NCI-H748 (cell line): Measurements from ENCODE around the gene CBFA2T2.
"Not testable (repeated sequence)": the region's sequence is repeated elsewhere in the genome, so short reads cannot be mapped to it uniquely, and the experiment has no call there.

Source experiments
- DNase-seq: peaks from one replicate; lab custom pipeline; 2025; ENCODE audit not compliant: unreplicated experiment; lab: John Stamatoyannopoulos, UW

The CBFA2T2 gene

DNA sequence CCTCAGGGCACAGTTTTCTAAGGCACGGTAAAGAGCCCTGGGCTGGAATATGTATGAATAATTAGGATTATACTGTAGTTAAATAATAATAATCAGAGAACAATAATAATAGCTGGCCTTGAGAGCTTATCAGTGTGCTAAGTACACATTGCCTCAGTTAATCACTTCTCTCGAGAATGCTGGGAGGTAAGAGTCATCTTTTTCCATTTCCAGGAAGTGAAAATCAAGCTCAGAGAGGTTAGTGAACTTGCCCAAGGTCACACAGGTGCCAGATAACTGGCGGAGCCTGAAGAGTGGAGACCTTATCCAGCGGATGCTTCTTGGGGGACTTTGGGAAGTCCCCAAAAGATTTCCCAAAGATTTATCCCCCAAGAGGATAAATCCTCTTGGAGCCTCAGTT is 19.4 kb upstream of the CBFA2T2 start:
- DNase-seq = no peak

DNA sequence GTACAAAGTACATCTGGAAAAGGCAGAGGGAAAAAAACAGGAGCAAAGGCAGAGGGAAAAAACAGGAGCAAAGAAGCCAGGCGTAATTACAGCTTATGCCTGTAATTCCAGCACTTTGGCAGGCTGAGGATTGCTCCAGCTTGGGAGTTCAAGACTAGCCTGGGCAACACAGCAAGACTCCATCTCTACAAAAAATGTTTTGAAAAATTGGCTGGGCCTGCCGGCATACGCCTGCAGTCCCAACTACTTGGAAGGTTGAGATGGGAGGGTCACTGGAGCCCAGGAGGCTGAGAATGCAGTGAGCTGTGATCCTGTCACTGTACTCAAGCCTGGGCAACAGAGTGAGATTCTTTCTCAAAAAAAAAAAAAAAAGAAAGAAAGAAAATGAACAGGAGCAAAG is 19.0 kb upstream of the CBFA2T2 start:
- DNase-seq = no peak

GRCh38 chr20:33472868-33473435 is 16.9 kb upstream of the CBFA2T2 start:
- DNase-seq = no peak

DNA sequence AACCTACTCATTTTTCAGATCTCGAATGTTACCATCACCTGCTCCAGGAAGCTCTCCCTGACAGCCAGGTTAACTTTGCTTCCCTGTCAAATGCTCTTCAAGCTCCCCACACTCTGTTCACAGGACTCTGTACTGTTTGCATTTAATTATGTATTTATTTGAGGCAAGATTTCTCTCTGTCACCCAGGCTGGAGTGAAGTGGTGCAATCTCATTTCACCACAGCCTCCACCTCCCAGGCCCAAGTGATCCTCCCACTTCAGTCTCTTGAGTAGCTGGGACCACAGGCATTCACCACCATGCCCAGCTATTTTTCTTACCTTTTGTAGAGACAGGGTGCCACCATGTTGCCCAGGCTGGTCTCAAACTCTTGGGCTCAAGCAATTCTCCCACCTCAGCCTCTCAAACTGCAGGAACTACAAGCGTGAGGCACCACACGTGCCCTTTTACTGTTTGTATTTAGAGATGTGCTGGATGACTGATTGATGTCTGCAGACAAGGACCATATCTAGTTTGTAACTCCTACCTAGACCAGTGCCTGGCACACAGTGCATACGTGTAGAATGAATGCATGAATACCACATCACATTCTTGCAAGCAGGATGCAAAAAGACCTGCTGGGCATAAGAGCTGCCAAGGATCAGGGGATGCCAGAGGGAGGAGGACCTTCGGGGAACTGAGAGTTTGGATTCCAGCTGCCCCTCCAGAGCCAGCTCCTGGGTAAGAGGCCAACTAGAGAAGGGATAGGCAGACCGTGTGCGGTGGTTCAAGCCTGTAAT is 15.6 kb upstream of the CBFA2T2 start:
- DNase-seq = no peak

GRCh38 chr20:33474963-33475362 is 14.9 kb upstream of the CBFA2T2 start:
- DNase-seq = peak; percentile 68

- DNase-seq = peak; percentile 93
These were observed 14.3 kb upstream of the CBFA2T2 start for GRCh38 chr20:33475381-33476152.

DNA sequence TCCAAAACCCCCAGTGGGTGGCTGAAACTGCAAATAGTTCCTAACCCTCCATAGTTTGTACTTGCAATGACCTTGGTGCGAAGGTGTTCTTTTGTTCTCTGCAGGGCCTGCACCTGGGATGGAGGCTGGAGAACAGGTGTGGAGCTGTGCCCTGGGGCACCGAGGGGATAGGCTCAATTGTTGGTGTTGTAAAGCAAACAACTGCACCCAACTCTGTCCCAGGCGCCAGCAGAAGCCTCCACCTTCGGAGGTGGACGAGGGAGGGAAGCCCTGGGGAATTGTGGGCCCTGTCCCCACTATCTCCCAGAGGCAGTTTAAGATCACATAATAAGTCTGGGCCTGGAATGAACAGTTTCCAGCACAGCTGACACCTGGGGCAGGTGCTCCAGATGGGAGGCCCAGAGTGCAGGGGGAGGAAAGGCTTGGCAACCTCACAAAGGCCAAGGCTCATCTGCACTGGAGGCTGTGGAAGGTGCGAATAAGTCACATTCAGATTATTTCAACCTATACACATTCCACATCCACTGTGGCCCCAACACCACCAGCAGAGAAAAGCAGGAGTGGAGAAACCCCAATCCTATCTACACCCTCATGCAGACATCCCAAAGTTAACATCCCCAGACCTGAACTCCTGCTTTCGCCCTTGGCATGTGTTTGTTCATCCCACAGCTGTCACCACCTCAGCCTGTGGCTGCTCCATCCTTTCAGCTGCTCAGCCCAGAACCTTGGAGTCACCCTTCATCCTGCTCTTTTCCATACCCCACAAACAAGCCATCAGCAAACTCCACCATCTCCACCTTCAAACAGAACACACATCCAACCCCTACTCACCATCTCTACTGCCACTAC is 12.3 kb upstream of the CBFA2T2 start:
- DNase-seq = peak; percentile 98

DNA sequence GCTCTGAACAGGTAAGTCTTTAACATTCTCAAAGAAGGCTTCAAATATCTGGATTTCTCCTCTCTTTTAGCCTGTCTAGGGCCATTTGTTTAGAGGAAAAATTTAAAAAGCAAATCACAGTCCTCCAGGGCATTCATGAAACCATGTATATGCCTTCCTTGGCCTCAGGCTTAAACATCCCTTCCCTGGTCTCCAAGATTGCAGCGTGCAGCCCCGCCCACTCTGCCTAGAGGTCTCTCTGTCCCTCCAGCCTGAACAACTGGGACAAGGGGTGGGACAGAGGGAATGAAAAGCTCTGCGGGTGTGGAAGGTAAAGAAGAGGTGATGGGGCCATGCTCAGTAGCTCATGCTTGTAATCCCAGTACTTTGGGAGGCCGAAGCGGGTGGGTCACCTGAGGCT is 9.8 kb upstream of the CBFA2T2 start:
- DNase-seq = no peak

DNA sequence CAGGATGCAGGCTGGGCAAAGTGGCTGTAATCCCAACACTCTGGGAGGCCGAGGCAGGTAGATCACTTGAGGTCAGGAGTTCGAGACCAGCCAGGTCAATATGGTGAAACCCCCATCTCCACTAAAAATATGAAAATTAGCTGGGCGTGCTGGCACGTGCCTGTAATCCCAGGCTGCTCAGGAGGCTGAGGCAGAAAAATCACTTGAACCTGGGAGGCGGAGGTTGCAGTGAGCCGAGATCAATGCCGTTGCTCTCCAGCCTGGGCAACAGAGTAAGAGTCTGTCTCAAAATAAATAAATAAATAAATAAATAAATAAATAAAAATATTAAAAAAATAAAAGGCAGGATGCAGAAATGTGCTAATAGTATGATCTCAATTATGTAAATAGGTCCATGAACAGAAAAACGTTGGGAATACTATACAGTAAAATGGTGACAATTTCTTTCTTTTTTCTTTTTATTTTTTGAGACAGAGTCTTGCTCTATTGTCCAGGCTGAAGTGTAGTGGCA is 8.4 kb upstream of the CBFA2T2 start:
- no peak for DNase-seq

GRCh38 chr20:33482581-33482980 is 7.3 kb upstream of the CBFA2T2 start:
- DNase-seq = peak; percentile 73

- not testable (repeated sequence) for DNase-seq
These were observed 6.7 kb upstream of the CBFA2T2 start for GRCh38 chr20:33483186-33483585.

GRCh38 chr20:33488201-33488600 is 1.7 kb upstream of the CBFA2T2 start:
- DNase-seq = no peak

DNA sequence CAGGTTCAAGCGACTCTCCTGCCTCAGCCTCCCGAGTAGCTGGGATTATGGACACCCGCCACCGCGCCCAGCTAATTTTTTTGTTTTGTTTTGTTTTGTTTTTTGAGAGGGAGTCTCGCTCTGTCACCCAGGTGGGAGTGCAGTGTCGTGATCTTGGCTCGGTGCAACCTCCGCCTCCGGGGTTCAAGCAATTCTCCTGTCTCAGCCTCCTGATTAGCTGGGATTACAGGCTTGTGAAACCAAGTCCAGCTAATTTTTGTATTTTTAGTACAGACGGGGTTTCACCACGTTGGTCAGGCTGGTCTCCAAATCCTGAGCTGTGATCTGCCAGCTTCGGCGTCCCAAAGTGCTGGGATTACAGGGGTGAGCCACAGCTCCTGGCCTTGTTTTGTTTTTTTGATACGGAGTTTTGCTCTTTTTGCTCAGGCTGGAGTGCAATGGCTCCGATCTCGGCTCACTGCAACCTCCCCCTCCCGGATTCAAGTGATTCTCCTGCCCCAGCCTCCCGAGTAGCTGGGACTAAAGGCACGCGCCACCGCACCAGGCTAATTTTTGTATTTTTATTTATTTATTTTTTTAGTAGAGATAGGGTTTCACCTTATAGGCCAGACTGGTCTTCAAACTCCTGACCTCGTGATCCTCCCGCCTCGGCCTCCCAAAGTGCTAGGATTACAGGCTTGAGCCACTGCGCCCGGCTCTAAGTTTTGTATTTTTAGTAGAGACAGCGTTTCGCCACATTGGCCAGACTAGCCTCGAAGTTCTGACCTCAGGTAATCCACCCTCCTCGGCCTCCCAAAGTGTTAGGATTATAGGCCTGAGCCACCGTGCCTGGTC is 1.0 kb upstream of the CBFA2T2 start:
- DNase-seq = not testable (repeated sequence)

DNA sequence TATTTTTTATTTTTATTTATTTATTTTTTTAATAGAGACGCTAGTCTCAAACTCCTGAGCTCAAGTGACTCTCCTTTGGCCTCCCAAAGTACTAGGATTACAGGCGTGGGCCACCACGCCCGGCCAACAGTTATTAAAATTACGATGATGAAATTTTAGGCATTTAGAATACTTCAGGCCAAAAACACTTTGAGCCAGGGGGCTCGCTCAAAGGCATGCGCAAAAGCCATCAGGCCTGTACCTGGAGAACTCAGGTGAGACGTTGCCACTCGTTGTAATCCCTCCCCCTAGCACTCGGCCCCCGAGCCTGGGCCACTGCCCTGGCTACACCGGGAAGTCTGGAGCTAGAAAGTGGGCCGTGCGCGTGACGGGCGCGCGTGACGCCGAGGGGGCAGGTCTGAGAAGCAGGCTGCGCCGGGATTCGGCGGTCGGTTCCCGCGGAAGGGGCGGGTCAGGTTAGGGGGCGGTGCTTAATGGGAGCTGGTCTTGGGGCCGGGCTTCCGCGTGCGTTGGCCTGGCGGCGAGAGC is 337 bp upstream of the CBFA2T2 start:
- DNase-seq = peak; percentile 99

DNA sequence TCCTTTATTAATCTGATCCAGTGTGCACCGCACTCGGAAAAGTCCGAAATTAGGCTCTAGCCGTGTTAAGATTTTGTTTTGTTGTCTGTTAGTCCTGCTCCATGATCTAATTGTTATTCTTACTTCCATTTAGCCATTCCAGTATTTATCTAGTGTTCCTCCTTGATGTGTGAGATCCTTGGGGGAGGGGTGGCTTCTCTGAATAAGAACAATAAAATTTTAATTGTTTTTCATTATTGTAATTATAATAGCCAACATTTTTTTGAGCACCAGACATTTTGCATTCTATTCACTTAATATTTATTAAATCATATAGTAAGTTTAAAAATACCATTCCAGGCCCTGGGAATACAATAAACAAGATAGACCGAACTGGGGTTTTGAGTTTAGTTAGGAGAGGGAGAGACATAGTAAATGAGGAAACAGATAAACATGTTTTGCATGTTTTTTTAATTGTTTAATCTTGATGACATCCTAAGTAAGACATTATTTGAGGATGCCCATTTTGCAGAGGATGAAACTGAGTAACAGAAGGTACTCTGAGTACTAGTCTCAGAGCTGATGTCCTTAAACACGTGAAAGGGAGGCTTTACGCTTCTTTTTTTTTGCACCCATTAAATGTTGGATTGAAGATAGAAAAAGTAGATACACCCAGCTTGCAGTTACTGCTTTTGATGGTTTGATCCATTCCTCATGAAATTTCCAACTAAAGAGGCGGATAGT is 1.2 kb downstream of the CBFA2T2 start:
- peak; percentile 12 for DNase-seq

DNA sequence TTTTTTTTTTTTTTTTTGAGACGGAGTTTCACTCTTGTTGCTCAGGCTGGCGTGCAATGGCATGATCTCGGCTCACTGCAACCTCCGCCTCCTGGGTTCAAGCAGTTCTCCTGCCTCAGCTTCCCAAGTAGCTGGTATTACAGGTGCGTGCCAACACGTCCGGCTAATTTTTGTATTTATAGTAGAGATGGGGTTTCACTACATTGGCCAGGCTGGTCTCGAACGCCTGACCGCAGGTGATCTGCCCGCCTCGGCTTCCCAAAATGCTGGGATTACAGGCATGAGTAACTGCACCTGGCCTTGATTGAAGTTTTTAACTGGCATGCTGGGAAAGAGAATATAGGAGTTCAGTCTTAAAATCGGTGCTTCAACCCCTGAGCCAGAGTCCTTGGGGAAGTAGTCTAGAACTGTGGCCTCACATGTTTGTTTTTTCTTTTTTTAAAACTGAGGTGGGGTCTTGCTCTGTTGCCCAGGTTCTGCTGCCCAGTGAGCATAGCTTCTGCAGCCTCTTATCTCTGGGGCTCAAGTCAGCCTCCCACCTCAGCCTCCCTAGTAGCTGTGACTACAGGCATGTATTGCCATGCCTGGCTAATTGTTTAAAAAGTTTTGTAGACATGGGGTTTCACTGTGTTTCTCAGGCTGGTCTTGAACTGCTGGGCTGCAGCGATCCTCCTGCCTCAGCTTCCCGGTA is 3.3 kb downstream of the CBFA2T2 start:
- no peak for DNase-seq

DNA sequence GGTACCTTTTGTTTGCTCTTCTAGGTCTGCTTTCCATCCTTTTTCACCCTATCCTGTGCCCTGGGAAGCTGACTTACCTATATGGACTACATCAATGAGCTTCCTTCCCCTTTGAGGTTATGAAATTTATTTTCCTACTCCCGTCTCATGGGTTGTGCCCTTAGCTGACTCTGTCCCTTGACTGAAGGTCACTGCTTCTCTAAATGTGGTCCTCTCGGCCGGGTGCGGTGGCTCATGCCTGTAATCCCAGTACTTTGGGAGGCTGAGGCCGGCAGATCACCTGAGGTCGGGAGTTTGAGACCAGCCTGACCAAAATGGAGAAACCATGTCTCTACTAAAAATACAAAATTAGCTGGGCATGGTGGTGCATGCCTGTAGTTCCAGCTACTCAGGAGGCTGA is 6.9 kb downstream of the CBFA2T2 start:
- DNase-seq = not testable (repeated sequence)

DNA sequence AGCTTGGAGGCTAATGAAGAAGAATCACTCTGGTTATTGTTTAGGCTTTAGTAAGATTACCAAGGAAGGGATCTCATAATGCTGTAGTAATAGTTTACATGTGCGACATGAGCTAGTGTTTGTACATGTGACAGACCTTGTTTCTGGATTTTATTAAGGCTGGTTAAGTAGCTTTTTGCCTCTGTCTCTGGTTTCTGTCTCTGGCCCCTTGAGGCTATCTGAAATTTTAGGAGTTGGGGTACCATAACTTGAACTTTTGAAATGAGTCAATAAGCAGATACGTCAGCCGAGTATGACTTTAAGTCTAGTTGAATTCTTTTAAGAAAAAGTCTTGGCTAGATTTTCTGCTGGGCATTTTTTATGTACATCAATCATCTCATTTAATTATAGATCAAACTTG is 9.5 kb downstream of the CBFA2T2 start:
- no peak for DNase-seq

DNA sequence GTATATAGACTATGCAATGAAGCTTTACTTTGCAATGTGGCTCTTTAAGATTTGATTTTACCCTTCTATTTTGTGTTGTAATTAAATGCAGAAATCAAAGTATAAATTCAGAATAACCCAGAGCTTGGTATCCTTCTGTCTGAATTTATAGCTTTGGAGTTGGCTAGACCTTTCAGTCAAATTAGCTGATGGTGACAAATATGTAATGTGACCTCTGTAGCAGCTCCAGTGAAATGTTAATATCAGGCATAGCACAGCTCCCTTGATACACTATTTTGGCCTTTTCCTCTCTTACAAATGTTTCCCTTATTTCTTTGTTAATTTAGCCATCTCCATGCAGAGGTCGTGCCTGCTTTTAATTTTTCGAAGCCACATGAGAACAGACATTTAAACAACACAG is 11.1 kb downstream of the CBFA2T2 start:
- no peak for DNase-seq
